ENCODE results near the gene MEGF8. TPM values are rescaled to one million over a fixed set of nuclear protein-coding genes. Genes with fewer than 3 reads are reported as not detected.

The MEGF8 gene
- total and polyA plus RNA-seq, 4 donors, result 6.0 to 21.7 (median 11.1) TPM

- TF ChIP-seq, protein P1, sequence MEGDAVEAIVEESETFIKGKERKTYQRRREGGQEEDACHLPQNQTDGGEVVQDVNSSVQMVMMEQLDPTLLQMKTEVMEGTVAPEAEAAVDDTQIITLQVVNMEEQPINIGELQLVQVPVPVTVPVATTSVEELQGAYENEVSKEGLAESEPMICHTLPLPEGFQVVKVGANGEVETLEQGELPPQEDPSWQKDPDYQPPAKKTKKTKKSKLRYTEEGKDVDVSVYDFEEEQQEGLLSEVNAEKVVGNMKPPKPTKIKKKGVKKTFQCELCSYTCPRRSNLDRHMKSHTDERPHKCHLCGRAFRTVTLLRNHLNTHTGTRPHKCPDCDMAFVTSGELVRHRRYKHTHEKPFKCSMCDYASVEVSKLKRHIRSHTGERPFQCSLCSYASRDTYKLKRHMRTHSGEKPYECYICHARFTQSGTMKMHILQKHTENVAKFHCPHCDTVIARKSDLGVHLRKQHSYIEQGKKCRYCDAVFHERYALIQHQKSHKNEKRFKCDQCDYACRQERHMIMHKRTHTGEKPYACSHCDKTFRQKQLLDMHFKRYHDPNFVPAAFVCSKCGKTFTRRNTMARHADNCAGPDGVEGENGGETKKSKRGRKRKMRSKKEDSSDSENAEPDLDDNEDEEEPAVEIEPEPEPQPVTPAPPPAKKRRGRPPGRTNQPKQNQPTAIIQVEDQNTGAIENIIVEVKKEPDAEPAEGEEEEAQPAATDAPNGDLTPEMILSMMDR (IDR thresholded peaks at IDR 0.05; ENCODE audit: control extremely low read depth, extremely low read depth), result no peak
- ATAC-seq (ENCODE audit: insufficient read depth, low FRiP score) (no peak), DNase-seq (no peak)
- H3K36me3 ChIP-seq (ENCODE audit: control insufficient read depth in 4 of 4, insufficient read depth in 4 of 4, low read length in 4 of 4), result no peaks in the 10 kb centered on the region
- H3K9me3 ChIP-seq (ENCODE audit: control insufficient read depth in 4 of 4, insufficient read depth in 3 of 4, low read length in 3 of 4), result no peaks in the 10 kb centered on the region
- H3K27ac ChIP-seq (ENCODE audit: low read depth in 1 of 2, low read length in 1 of 2), result no peak overlapping the region
- 30 to 32% methylated on average over 26 of the region's 26 CpGs for WGBS, 2 donors
- H3K4me1 ChIP-seq (ENCODE audit: control insufficient read depth in 5 of 5, insufficient read depth in 5 of 5, low read length in 5 of 5), result peaks cover 0 to 7% (median 4%) of the 10 kb centered on the region in 5 donors
- no peak overlapping the region for H3K4me3 ChIP-seq
- no peak overlapping the region for H3K9ac ChIP-seq (ENCODE audit: insufficient read depth in 1 of 2, low read length in 2 of 2)
- peaks cover 0 to 20% (median 7%) of the 10 kb centered on the region in 3 donors for H3K27me3 ChIP-seq (ENCODE audit: control insufficient read depth in 3 of 3, insufficient read depth in 3 of 3, low read length in 2 of 3)
Observed at GRCh38 chr19:42313840-42314755, 11.3 kb upstream of the MEGF8 start.

- Histone ChIP-seq H3K9ac (ENCODE audit: insufficient read depth in 1 of 2, low read length in 2 of 2) (no peak overlapping the region), H3K4me1 (ENCODE audit: control insufficient read depth in 5 of 5, insufficient read depth in 5 of 5, low read length in 5 of 5) (peaks cover 0 to 7% (median 4%) of the 10 kb centered on the region in 5 donors), H3K36me3 (ENCODE audit: control insufficient read depth in 4 of 4, insufficient read depth in 4 of 4, low read length in 4 of 4) (no peaks in the 10 kb centered on the region), H3K27ac (ENCODE audit: low read depth in 1 of 2, low read length in 1 of 2) (no peak overlapping the region), H3K27me3 (ENCODE audit: control insufficient read depth in 3 of 3, insufficient read depth in 3 of 3, low read length in 2 of 3) (peaks cover 0 to 20% (median 7%) of the 10 kb centered on the region in 3 donors), H3K4me3 (no peak overlapping the region), H3K9me3 (ENCODE audit: control insufficient read depth in 4 of 4, insufficient read depth in 3 of 4, low read length in 3 of 4) (no peaks in the 10 kb centered on the region)
- ATAC-seq (ENCODE audit: insufficient read depth, low FRiP score), result no peak
- no peak for DNase-seq
- 75 to 86% methylated on average over 5 of the region's 5 CpGs for WGBS, 2 donors
- TF ChIP-seq, protein P1 (IDR thresholded peaks at IDR 0.05; ENCODE audit: control extremely low read depth, extremely low read depth), result no peak
Observed at GRCh38 chr19:42315024-42315423, 10.4 kb upstream of the MEGF8 start.

- Histone ChIP-seq H3K9me3 (ENCODE audit: control insufficient read depth in 4 of 4, insufficient read depth in 3 of 4, low read length in 3 of 4) (no peaks in the 10 kb centered on the region), H3K27ac (ENCODE audit: low read depth in 1 of 2, low read length in 1 of 2) (no peak overlapping the region), H3K4me1 (ENCODE audit: control insufficient read depth in 5 of 5, insufficient read depth in 5 of 5, low read length in 5 of 5) (peaks cover 0 to 7% (median 4%) of the 10 kb centered on the region in 5 donors), H3K36me3 (ENCODE audit: control insufficient read depth in 4 of 4, insufficient read depth in 4 of 4, low read length in 4 of 4) (no peaks in the 10 kb centered on the region), H3K9ac (ENCODE audit: insufficient read depth in 1 of 2, low read length in 2 of 2) (no peak overlapping the region), H3K4me3 (no peak overlapping the region), H3K27me3 (ENCODE audit: control insufficient read depth in 3 of 3, insufficient read depth in 3 of 3, low read length in 2 of 3) (peaks cover 0 to 20% (median 7%) of the 10 kb centered on the region in 3 donors)
- ATAC-seq (ENCODE audit: insufficient read depth, low FRiP score), result no peak
- no peak for DNase-seq
- TF ChIP-seq, protein P1 (IDR thresholded peaks at IDR 0.05; ENCODE audit: control extremely low read depth, extremely low read depth), result no peak
- WGBS, 2 donors, result 23 to 25% methylated on average over 27 to 28 of the region's 28 CpGs
Observed at GRCh38 chr19:42316223-42317211, 8.9 kb upstream of the MEGF8 start.

All from lung (tissue), 12 donors.